HG03354 (cell line): ENCODE measurements around the gene TCEAL4.
"Not testable (repeated sequence)": the region's sequence is repeated elsewhere in the genome, so short reads cannot be mapped to it uniquely, and the experiment has no call there.

Experiments used
- ATAC-seq: cut with Tn5 transposase; IDR thresholded peaks from one replicate; pipeline ENCODE4 v1.9.1; 2021; ENCODE audit warnings: mild to moderate bottlenecking; ENCODE audit not compliant: unreplicated experiment, poor library complexity, severe bottlenecking

The TCEAL4 gene

GRCh38 chrX:103586314-103586646, 965 bp downstream of the TCEAL4 start:
- peak; percentile 25 for ATAC-seq

GRCh38 chrX:103586659-103587058, 1.3 kb downstream of the TCEAL4 start:
- no peak for ATAC-seq

DNA sequence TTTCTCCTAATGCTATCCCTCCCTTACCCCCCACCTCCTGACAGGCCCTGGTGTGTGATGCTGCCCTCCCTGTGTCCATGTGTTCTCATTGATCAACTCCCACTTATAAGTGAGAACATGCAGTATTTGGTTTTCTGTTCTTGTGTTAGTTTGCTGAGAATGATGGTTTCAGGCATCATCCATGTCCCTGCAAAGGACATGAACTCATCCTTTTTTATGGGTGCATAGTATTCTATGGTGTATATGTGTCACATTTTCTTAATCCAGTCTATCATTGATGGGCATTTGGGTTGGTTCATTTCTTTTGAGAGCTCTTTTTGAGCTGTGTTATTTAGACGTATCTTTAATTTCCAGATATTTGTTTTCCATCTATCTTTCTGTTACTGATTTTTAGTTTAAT, 7.0 kb downstream of the TCEAL4 start:
- ATAC-seq = not testable (repeated sequence)

DNA sequence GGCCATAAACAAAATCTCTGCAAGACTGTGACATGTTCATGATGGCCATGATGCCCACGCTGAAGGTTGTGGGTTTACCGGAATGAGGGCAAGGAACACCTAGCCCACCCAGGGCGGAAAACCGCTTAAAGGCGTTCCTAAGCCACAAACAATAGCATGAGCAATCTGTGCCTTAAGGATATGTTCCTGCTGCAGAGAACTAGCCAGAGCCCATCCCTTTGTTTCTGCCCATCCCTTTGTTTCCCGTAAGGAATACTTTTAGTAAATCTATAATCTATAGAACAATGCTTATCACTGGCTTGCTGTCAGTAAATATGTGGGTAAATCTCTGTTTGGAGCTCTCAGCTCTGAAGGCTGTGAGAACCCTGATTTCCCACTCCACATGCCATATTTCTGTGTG, 9.9 kb downstream of the TCEAL4 start:
- not testable (repeated sequence) for ATAC-seq

DNA sequence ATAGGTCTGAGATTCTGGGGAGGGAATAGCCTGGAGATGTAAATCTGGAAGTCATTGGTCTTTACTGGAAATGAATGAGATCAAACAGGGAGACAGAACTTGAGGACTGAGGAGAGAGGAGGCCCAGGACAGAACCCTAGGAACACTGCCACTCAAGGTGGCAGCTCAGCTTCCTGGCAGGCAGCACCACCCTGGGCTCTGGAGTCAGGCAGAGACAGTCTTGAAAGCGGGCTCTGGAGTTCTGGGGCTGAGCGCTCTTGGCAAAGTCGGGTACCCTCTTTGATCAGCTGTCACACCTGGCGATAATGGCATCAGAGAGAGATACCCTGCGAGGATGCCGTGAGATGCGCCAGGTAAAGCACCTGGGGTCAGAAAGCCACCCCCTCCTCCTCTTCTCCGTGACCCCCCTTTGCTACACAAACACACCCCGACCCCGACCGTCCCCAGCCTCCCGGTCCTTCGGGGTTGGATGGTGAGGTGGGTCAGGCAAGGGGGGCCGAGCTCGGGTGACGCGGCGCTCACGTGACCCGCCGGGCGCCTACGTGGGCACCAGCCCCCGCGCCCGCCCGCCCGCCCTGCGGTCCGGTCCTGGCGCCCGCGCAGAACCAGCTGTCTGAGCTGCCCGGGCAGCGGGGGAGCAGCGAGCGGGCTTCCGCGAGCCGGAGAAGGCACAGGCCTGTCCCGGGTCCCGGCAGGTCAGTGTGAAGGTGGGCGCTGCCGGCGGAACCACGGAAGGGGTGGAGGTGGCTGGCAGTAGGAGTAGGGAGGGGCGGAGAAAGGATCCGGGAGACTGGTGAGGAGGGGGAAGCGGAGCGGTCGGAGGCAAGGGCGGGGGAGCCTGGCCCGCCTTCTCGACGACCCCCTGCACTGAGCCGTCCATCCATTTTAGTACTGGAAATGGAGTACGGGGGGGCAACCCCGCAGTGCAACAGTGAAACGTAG, 22.3 kb downstream of the TCEAL4 start, which contains the start of gene TCEAL3:
TCEAL3 (plus strand) TSS at position 600 of the 942 bp plus-strand sequence. CDS start 1,102 bp downstream, outside the sequence.
- ATAC-seq = peak; percentile 82

- peak; percentile 32 for ATAC-seq
Observed at GRCh38 chrX:103608306-103608963, 23.1 kb downstream of the TCEAL4 start.

GRCh38 chrX:103610282-103610681, 25.0 kb downstream of the TCEAL4 start:
- no peak for ATAC-seq

- ATAC-seq = no peak
Observed at GRCh38 chrX:103613362-103613890, 28.1 kb downstream of the TCEAL4 start.

DNA sequence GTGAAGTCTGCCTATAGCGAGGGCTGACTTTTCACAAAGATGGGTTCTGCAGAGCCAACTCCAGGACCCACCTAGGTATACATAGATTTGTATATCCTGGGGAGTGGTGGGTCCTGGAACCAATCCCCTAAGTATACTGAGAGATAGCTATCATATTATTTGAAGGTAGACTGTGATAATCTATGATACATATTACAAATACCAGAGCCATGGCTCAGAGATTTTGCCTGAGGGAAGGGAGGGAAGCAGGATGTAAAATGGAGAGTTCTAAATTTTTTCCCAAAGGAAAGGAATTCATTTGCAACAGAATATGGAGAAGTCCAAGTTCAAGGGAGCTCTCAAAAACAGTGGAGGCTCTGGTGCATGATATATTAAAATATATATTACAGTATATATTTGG, 29.7 kb downstream of the TCEAL4 start:
- ATAC-seq = no peak

DNA sequence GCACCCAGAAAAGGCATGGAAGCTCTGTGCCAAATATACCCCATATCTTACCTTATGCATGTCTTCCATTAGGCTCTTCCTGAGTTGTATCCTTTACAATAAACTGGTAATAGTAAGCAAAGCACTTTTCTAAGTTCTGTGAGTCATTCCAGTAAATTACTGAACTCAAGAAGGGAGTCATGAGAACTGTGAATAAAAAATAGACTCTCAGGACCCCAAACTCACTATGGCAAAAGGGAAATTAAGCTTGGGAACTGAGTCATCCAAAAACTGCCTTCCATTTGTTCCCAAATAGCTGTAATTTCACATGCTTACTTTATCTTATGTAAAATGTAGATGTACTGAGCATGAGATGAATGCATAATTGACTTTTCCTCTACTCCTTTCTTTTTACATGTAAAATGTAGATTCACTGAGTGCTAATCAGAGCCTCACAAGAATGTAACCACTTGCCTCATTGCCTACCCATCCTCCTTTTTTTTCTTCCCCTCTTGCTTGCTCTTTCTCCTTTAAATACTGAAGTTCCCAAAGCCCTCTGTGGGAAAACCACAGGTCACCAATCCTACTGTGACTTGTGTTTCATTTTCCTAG, 30.6 kb downstream of the TCEAL4 start:
- no peak for ATAC-seq

DNA sequence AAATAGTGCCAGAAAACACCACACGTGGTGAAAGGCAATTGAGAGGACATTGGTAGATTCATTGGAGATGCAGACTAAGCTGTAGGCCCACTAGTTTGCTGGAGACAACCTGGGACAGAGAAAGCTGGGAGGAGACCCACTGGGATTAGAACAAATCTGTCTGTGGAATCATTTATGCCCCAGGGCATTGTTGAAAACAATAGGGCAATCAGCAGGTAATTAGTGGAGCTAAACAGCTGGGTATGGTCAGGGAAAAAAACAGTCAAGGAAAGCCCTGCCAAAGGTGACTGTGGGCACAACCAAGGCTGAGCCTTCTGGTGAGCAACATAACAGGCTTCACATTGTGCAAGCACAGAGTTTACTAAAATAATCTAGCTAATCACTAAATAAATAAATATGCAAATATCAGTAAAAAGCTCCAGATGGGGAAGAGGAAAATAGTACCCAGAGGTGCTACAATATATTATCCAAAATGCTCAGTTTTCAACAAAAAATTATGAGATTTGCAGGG, 31.4 kb downstream of the TCEAL4 start:
- no peak for ATAC-seq

GRCh38 chrX:103624111-103624510, 38.8 kb downstream of the TCEAL4 start:
- ATAC-seq = no peak

DNA sequence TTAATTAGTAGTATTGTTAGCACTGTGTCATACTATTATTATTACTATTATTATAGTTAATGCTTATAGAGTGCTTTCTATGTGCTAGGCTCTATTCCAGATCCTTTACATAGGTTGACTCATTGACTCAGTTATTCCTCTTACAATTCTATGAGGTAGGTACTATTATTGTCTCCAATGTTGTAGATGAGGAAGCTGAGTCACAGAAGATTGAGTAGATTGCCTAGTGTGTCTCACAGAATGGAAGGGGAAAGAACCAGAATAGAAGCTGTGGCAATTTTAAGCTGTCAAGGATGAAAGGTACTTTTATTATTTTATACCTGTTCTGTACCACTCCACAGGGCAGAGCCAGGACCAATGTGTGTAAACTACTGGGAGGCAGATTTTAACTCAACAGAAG, 41.5 kb downstream of the TCEAL4 start:
- ATAC-seq = no peak

DNA sequence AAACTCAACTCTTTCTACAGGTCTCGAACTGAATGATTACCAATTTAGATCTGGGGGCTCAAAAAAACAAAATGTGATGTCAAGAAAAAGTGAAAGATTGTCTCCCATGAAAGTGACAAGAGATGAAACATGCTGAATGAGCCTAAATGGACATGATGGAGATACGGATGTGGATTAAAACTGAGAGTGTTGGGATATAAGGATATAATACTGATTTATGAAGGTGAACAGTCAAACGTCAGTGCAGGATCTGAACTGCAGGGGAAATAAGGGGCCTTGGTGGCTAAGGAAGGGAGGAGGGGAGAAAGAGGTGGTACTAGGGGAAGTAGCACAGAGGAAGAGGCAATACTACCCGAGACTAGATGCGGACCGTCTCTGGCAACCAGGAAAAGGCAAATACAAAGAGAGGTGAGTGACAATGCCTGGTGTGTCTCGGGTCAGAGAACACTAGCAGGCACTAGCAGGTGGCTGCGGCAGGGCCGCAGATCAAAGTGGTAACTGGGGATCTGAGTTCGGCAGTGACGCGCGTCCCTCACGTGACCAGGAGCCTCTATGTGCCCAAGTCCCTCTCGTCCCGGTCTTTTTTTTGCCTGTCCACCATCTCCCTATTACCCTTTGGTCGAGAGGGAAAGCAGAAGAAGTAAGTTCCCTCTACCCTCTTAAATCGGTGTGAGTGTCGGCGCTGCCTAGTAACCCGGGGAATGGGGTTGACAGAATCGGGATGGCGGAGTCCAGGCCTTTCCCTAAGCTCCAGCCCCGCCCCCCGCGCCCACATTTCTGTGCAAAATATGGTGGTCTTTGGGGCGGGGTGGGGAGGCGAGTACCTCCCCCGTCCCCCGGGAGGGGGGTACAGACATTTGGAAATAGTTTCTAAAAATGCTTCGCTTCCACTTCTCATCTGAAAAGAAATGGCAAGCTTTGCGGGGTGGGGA, 43.3 kb downstream of the TCEAL4 start, which contains the start of gene TCEAL1:
TCEAL1 (plus strand) TSS at position 590 of the 932 bp plus-strand sequence. CDS start 942 bp downstream, outside the sequence.
- ATAC-seq = peak; percentile 77

GRCh38 chrX:103629318-103630170, 44.2 kb downstream of the TCEAL4 start:
- peak; percentile 33 for ATAC-seq

DNA sequence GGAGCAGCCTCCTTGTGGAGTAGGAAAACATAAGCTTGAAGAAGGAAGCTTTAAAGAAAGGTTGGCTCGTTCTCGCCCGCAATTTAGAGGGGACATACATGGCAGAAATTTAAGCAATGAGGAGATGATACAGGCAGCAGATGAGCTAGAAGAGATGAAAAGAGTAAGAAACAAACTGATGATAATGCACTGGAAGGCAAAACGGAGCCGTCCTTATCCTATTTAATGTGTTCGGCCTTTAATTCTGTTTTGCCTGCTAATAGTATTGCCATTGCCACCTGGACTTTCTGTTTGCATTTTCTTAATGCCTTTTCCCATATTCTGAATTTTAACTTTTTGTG, 44.8 kb downstream of the TCEAL4 start:
- no peak for ATAC-seq

- ATAC-seq = no peak
Observed at GRCh38 chrX:103631145-103631544, 45.8 kb downstream of the TCEAL4 start.

DNA sequence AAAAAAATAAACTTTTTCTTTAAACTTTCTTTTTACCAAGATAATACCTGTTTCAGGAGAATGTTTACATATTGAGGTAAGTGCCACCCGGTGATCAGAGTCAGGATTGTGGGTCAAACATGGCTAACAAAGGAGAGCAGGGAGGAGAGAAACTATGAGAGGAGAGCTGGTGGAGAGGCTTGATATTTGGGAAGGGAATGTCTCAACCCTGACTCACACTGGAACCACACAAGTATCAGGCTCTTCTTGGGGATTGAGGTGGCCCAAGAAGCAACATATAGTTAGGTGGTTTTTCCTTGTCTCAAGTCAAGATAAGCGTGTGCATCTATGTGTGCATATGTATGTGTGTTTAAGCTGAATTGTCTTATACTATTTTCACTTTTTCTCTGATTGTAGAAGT, 50.1 kb downstream of the TCEAL4 start:
- no peak for ATAC-seq
